Measurements from ENCODE around the gene GJD3. TPM values are rescaled to one million over a fixed set of nuclear protein-coding genes. Genes with fewer than 3 reads are reported as not detected.
"Not testable (repeated sequence)": the region's sequence is repeated elsewhere in the genome, so short reads cannot be mapped to it uniquely, and the experiment has no call there.

Gene GJD3
- total RNA-seq, 1 donor from 2014 or later: 2.8 TPM

DNA sequence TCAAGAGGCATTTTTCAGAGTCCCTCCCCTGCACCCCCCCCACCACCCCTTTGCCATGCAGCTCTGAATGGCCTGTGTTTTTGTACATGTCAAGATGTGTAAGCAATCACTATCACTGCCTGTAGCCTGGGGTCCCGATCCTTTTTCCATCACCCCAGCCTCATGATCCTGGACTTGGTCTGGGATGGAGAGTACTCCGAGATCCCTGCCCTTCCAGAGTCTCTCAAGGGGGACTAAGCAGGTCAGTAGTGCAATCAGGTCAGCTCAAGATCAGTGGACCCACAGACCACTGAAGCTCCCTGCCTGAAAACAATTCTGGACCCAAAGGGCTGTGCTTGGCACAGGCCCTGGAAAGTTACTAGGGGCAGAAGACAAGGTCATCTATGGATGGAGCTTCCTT lies 7.5 kb upstream of the GJD3 start:
- Histone ChIP-seq H3K4me1 (no peaks in the 10 kb centered on the region), H3K9me3 (no peaks in the 10 kb centered on the region), H3K27me3 (no peaks in the 10 kb centered on the region), H3K27ac (no peak overlapping the region), H3K36me3 (no peaks in the 10 kb centered on the region), H3K4me3 (no peak overlapping the region)
- DNase-seq (peak; percentile 34), ATAC-seq (no peak)
- intact Hi-C loops (cut with DNase I): no loop called here
- TF ChIP-seq, protein P1, sequence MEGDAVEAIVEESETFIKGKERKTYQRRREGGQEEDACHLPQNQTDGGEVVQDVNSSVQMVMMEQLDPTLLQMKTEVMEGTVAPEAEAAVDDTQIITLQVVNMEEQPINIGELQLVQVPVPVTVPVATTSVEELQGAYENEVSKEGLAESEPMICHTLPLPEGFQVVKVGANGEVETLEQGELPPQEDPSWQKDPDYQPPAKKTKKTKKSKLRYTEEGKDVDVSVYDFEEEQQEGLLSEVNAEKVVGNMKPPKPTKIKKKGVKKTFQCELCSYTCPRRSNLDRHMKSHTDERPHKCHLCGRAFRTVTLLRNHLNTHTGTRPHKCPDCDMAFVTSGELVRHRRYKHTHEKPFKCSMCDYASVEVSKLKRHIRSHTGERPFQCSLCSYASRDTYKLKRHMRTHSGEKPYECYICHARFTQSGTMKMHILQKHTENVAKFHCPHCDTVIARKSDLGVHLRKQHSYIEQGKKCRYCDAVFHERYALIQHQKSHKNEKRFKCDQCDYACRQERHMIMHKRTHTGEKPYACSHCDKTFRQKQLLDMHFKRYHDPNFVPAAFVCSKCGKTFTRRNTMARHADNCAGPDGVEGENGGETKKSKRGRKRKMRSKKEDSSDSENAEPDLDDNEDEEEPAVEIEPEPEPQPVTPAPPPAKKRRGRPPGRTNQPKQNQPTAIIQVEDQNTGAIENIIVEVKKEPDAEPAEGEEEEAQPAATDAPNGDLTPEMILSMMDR (IDR thresholded peaks at IDR 0.05): no peak

DNA sequence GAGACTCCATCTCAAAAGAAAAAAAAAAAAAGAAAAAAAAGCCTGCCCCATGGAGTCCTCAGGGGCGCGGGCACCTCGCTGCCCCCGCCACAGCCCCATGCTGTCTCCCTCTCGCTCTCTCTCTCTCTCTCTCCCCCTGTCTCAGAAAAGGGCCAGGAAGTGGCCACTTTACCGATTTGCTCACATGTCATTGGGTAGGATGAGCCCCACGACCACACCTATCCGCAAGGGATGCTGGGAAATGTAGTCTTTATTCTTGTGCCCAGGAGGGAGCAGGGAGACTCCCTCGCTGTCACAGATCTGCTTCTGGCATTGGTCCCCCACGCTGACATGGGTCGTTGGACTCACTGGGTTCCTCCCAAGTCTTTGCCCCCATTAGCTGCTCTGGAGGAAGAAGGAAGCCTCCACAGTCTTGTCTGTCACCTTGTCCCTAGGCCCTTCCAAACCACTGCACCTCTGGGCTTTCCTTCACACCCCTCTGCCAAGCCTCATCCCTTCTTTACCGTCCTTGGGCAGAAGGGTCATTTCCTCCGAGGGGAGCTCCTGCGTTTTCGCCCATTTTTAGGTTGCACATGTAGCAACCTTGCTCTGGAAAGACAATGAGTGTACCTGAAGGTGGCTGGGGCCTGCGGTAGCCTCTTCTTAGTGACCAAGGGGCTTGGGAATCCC lies 6.9 kb upstream of the GJD3 start:
- Histone ChIP-seq H3K4me3 (no peak overlapping the region), H3K4me1 (no peaks in the 10 kb centered on the region), H3K27ac (no peak overlapping the region), H3K36me3 (no peaks in the 10 kb centered on the region), H3K27me3 (no peaks in the 10 kb centered on the region), H3K9me3 (no peaks in the 10 kb centered on the region)
- ATAC-seq (peak; percentile 31), DNase-seq (peak; percentile 37)
- intact Hi-C loops (cut with DNase I): no loop called here
- TF ChIP-seq, protein P1 (IDR thresholded peaks at IDR 0.05): no peak

DNA sequence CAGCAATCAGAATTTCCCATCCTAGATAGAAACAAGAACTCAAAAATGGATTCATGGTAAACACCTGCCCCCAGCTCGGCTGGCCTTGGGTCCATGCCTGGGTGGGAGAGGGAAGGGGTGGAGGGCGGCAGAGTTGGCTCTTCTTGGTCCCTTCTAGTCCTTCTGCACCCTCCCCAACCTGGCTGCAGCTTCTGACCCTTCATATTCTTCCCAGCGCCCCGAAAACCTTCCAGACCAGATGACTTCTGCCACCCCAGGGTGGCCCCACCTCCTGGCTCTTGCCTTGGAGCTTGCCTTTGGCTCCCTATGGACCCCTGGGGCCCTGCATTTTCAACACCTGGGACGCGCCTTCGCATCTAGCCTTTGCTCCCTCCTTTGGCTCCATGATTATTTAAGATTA lies 5.4 kb upstream of the GJD3 start:
- intact Hi-C loops (cut with DNase I): loop anchor here (10.0 kb wide), 1 partner anchor 165 kb away; no protein-coding TSS in a partner anchor
- no peaks in the 10 kb centered on the region for H3K4me1 ChIP-seq
- no peaks in the 10 kb centered on the region for H3K9me3 ChIP-seq
- no peaks in the 10 kb centered on the region for H3K27me3 ChIP-seq
- ATAC-seq (no peak), DNase-seq (peak; percentile 44)
- H3K36me3 ChIP-seq: no peaks in the 10 kb centered on the region
- H3K4me3 ChIP-seq: no peak overlapping the region
- TF ChIP-seq, protein P1 (IDR thresholded peaks at IDR 0.05): no peak
- no peak overlapping the region for H3K27ac ChIP-seq

DNA sequence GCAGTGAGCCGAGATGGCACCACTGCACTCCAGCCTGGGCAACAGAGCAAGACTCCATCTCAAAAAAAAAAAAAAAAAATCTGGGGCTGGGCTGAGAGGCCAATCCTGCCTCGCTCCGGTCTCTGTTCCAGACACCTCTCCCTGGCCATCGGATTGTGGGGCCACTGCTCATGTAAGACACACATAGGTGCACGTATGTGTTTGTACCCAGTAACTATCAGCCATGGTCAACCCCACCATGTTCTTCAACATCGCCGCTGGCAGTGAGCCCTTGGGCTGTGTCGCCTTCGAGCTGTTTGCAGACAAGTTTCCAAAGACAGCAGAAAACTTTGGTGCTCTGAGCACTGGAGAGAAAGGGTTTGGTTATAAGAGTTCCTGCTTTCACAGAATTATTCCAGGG lies 3.2 kb upstream of the GJD3 start:
- intact Hi-C loops (cut with DNase I): loop anchor here (10.0 kb wide), 1 partner anchor 167 kb away; no protein-coding TSS in a partner anchor
- H3K4me1 ChIP-seq, H3K27ac ChIP-seq, H3K36me3 ChIP-seq, H3K9me3 ChIP-seq, ATAC-seq, H3K27me3 ChIP-seq, H3K4me3 ChIP-seq: not testable (repeated sequence)
- DNase-seq: peak; percentile 35

DNA sequence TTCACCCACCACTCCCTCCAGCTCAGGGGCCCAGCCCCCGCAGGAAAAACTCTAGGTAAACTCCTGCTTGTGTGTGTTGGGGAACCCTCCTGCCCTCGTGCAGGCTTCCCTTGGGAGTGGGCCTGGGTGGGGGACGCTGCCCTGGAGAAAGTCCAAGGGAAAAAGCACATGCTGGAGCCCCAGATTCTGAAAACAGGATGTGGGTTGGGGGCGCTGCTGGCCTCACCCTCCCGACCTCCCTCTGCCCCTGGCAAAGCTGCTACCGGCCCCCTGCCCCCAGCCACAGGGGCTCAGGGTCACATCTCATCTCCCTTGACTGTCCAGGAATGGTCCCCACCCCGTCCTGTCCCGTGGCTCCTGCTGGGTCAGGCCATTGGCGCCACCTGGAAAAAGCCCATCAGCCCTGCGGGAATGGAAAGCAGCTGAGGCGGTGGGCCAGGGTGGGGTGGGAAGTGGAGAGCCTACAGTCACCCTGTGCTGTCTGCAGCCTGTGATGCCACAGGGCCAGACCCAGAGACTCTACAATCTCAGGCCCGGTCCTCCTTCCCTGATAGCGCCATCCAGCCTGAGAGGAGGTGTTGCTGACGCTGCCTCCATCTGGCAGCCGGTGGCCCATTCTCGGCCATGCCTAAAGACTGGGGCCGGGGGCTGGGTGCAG lies 2.5 kb upstream of the GJD3 start:
- H3K27ac ChIP-seq: no peak overlapping the region
- no peaks in the 10 kb centered on the region for H3K9me3 ChIP-seq
- TF ChIP-seq, protein P1 (IDR thresholded peaks at IDR 0.05): no peak
- peaks cover 6% of the 10 kb centered on the region for H3K4me1 ChIP-seq
- no peak for ATAC-seq
- no peaks in the 10 kb centered on the region for H3K36me3 ChIP-seq
- intact Hi-C loops (cut with DNase I): loop anchor here (10.0 kb wide), 1 partner anchor 168 kb away; no protein-coding TSS in a partner anchor
- DNase-seq: peak; percentile 59
- H3K27me3 ChIP-seq: no peaks in the 10 kb centered on the region
- H3K4me3 ChIP-seq: no peak overlapping the region
